Measurements from ENCODE around the gene MARCHF11. TPM values are rescaled to one million over a fixed set of nuclear protein-coding genes. Genes with fewer than 3 reads are reported as not detected.

Gene MARCHF11
- polyA plus RNA-seq, 3 donors, result not detected

GRCh38 chr5:16115140-16115539 is 64.5 kb downstream of the MARCHF11 start:
- no peak overlapping the region for H3K4me2 ChIP-seq (replicated peaks; ENCODE audit: extremely low read depth, low read length, poor library complexity, severe bottlenecking)
- H3K4me3 Mint-ChIP-seq, result no peak overlapping the region
- no peaks in the 10 kb centered on the region for H3K36me3 ChIP-seq (replicated peaks in 1 of 2; ENCODE audit: control insufficient read depth in 1 of 2, insufficient read depth in 2 of 2, low read length in 2 of 2)
- intact Hi-C loops (cut with micrococcal nuclease), result no loop called here
- no peaks in the 10 kb centered on the region for H3K79me2 ChIP-seq (ENCODE audit: insufficient read depth, low read length)
- TF ChIP-seq CTCF (IDR thresholded peaks at IDR 0.05), result no peak
- H3K4me1 Mint-ChIP-seq, result no peaks in the 10 kb centered on the region
- H4K20me1 ChIP-seq (ENCODE audit: insufficient read depth, low read length), result no peaks in the 10 kb centered on the region
- no peaks in the 10 kb centered on the region for H3K36me3 Mint-ChIP-seq
- H3K9me3 Mint-ChIP-seq, result peaks cover 3 to 15% (median 9%) of the 10 kb centered on the region in 7 donors
- H3K27ac Mint-ChIP-seq, result no peak overlapping the region
- no peaks in the 10 kb centered on the region for H3K4me1 ChIP-seq (ENCODE audit: control insufficient read depth in 1 of 2, insufficient read depth in 2 of 2, low read length in 2 of 2)
- no peak for DNase-seq
- no peak overlapping the region for H3K27ac ChIP-seq (ENCODE audit: low read depth in 1 of 2, low read length in 2 of 2)
- no peak overlapping the region for H2AFZ ChIP-seq (ENCODE audit: insufficient read depth, low read depth, low read length, poor library complexity, severe bottlenecking)
- H3K27me3 ChIP-seq (ENCODE audit: control insufficient read depth in 2 of 2, insufficient read depth in 2 of 2, low read length in 2 of 2), result no peaks in the 10 kb centered on the region
- peaks cover 10 to 12% of the 10 kb centered on the region in 2 donors for H3K9me3 ChIP-seq (replicated peaks in 1 of 2; ENCODE audit: control insufficient read depth in 1 of 2, insufficient read depth in 1 of 2, low read length in 2 of 2)
- no peaks in the 10 kb centered on the region for H3K27me3 Mint-ChIP-seq (ENCODE audit: low read depth in 3 of 3)
- WGBS (ENCODE audit: insufficient coverage), result 85% methylated on average over 4 of the region's 8 CpGs
- no peak overlapping the region for H3K9ac ChIP-seq (ENCODE audit: insufficient read depth, low read length, poor library complexity, severe bottlenecking)
- no peak overlapping the region for H3K4me3 ChIP-seq (replicated peaks in 1 of 3; ENCODE audit: low read depth in 2 of 3, low read length in 3 of 3)

GRCh38 chr5:16108418-16108817 is 71.2 kb downstream of the MARCHF11 start:
- no peaks in the 10 kb centered on the region for H3K79me2 ChIP-seq (ENCODE audit: insufficient read depth, low read length)
- no peak overlapping the region for H3K4me2 ChIP-seq (replicated peaks; ENCODE audit: extremely low read depth, low read length, poor library complexity, severe bottlenecking)
- no peak overlapping the region for H3K4me3 ChIP-seq (replicated peaks in 1 of 3; ENCODE audit: low read depth in 2 of 3, low read length in 3 of 3)
- Mint-ChIP-seq H3K4me3 (no peak overlapping the region), H3K27me3 (ENCODE audit: low read depth in 3 of 3) (no peaks in the 10 kb centered on the region), H3K36me3 (no peaks in the 10 kb centered on the region), H3K4me1 (no peaks in the 10 kb centered on the region), H3K27ac (no peak overlapping the region), H3K9me3 (peaks cover 9 to 25% (median 17%) of the 10 kb centered on the region in 7 donors)
- no peak for TF ChIP-seq CTCF (IDR thresholded peaks at IDR 0.05)
- no peaks in the 10 kb centered on the region for H4K20me1 ChIP-seq (ENCODE audit: insufficient read depth, low read length)
- intact Hi-C loops (cut with micrococcal nuclease), result no loop called here
- no peak overlapping the region for H3K9ac ChIP-seq (ENCODE audit: insufficient read depth, low read length, poor library complexity, severe bottlenecking)
- no peaks in the 10 kb centered on the region for H3K27me3 ChIP-seq (ENCODE audit: control insufficient read depth in 2 of 2, insufficient read depth in 2 of 2, low read length in 2 of 2)
- WGBS (ENCODE audit: insufficient coverage), result 64% methylated on average over 2 of the region's 3 CpGs
- H3K36me3 ChIP-seq (replicated peaks in 1 of 2; ENCODE audit: control insufficient read depth in 1 of 2, insufficient read depth in 2 of 2, low read length in 2 of 2), result no peaks in the 10 kb centered on the region
- H3K27ac ChIP-seq (ENCODE audit: low read depth in 1 of 2, low read length in 2 of 2), result no peak overlapping the region
- no peak overlapping the region for H2AFZ ChIP-seq (ENCODE audit: insufficient read depth, low read depth, low read length, poor library complexity, severe bottlenecking)
- no peaks in the 10 kb centered on the region for H3K4me1 ChIP-seq (ENCODE audit: control insufficient read depth in 1 of 2, insufficient read depth in 2 of 2, low read length in 2 of 2)
- DNase-seq, result no peak
- peaks cover 47 to 51% of the 10 kb centered on the region in 2 donors for H3K9me3 ChIP-seq (replicated peaks in 1 of 2; ENCODE audit: control insufficient read depth in 1 of 2, insufficient read depth in 1 of 2, low read length in 2 of 2)
